GM12874 (cell line): Measurements from ENCODE around the gene CCN5.

Experiments
- CTCF ChIP-seq: IDR thresholded peaks from 2 replicates; pipeline ENCODE4 v1.5.1; 2011; ENCODE audit warnings: low read depth, mild to moderate bottlenecking, control low read depth, low read length, moderate library complexity; ENCODE audit not compliant: insufficient read depth

Gene CCN5

GRCh38 chr20:44684047-44684967, 30.9 kb upstream of the CCN5 start:
- no peak for TF ChIP-seq CTCF

- TF ChIP-seq CTCF: no peak
Observed at GRCh38 chr20:44686934-44687333, 28.2 kb upstream of the CCN5 start.

GRCh38 chr20:44688053-44688625, 27.0 kb upstream of the CCN5 start:
- no peak for TF ChIP-seq CTCF

GRCh38 chr20:44689809-44690208, 25.4 kb upstream of the CCN5 start:
- no peak for TF ChIP-seq CTCF

GRCh38 chr20:44690781-44691423, 24.3 kb upstream of the CCN5 start:
- no peak for TF ChIP-seq CTCF

GRCh38 chr20:44691424-44692423, 23.4 kb upstream of the CCN5 start:
- no peak for TF ChIP-seq CTCF
